Lung microvascular endothelial cell (primary cell): ENCODE measurements around the gene SLC19A1. TPM values are rescaled to one million over a fixed set of nuclear protein-coding genes. Genes with fewer than 3 reads are reported as not detected.
"Not testable (repeated sequence)": the region's sequence is repeated elsewhere in the genome, so short reads cannot be mapped to it uniquely, and the experiment has no call there.

ENCODE experiments used
- DNase-seq, 2 donors: peaks; one replicate each; pipeline versions ENCODE4 v3.0.0 to v3.0.0-alpha.2; 2010; ENCODE audit warnings: low read depth in 2 of 2
- total RNA-seq: library from RNA; depleted of rRNA; stranded (reverse); fragments of >200 nt; gene quantifications from 2 replicates; pipeline ENCODE4 v1.2.1, GENCODE V29; 2014

Gene SLC19A1
- total RNA-seq, 1 donor from 2014 or later = 5.2 TPM

- no peak for DNase-seq
Observed at GRCh38 chr21:45533846-45534635, 8.2 kb downstream of the SLC19A1 start.

- no peak for DNase-seq
Observed at GRCh38 chr21:45533361-45533845, 8.8 kb downstream of the SLC19A1 start.

GRCh38 chr21:45532826-45533360 lies 9.3 kb downstream of the SLC19A1 start:
- no peak for DNase-seq

GRCh38 chr21:45531393-45532215 lies 10.6 kb downstream of the SLC19A1 start:
- DNase-seq = no peak

GRCh38 chr21:45531114-45531392 lies 11.2 kb downstream of the SLC19A1 start:
- DNase-seq = not testable (repeated sequence)

GRCh38 chr21:45530423-45531113 lies 11.7 kb downstream of the SLC19A1 start:
- no peak for DNase-seq

- no peak for DNase-seq
Observed at GRCh38 chr21:45529785-45530422, 12.3 kb downstream of the SLC19A1 start.

GRCh38 chr21:45528981-45529784 lies 13.1 kb downstream of the SLC19A1 start:
- DNase-seq = no peak

GRCh38 chr21:45528028-45528705 lies 14.1 kb downstream of the SLC19A1 start:
- no peak for DNase-seq

GRCh38 chr21:45527151-45527999 lies 14.9 kb downstream of the SLC19A1 start:
- DNase-seq = not testable (repeated sequence)

GRCh38 chr21:45525910-45526306 lies 16.3 kb downstream of the SLC19A1 start:
- DNase-seq = no peak

- peak in 1 of 2 donors; percentile 49 for DNase-seq
Observed at GRCh38 chr21:45525153-45525909, 16.9 kb downstream of the SLC19A1 start.

GRCh38 chr21:45524756-45525152 lies 17.5 kb downstream of the SLC19A1 start:
- DNase-seq = no peak

GRCh38 chr21:45523411-45524101 lies 18.7 kb downstream of the SLC19A1 start:
- DNase-seq = no peak

GRCh38 chr21:45522986-45523385 lies 19.3 kb downstream of the SLC19A1 start:
- no peak for DNase-seq

- no peak for DNase-seq
Observed at GRCh38 chr21:45522381-45522780, 19.9 kb downstream of the SLC19A1 start.

GRCh38 chr21:45521241-45521640 lies 21.0 kb downstream of the SLC19A1 start:
- no peak for DNase-seq

- DNase-seq = no peak
Observed at GRCh38 chr21:45519182-45519581, 23.1 kb downstream of the SLC19A1 start.
